Natural killer cell (primary cell): Measurements from ENCODE around the gene URB1. TPM values are rescaled to one million over a fixed set of nuclear protein-coding genes. Genes with fewer than 3 reads are reported as not detected.

Experiments used
- ATAC-seq, 3 donors: fragments of 150-1000 bp in 2 of 3; fragments of 200-7000 bp in 1 of 3; cut with Tn5 transposase; 1 replicate in 1 of 3; 2 replicates in 2 of 3; pipeline ENCODE4 v1.10.0; 2021; ENCODE audit warnings: mild to moderate bottlenecking in 2 of 3, moderate library complexity in 2 of 3
- DNase-seq, 2 donors: peaks; one replicate each; pipeline versions ENCODE4 v3.0.0 to v3.0.0-alpha.2; 2013 to 2021; ENCODE audit warnings: mixed read lengths in 1 of 2
- H3K27ac ChIP-seq: one replicate; pipeline ENCODE4 v1.5.1; 2013; ENCODE audit warnings: mild to moderate bottlenecking, low read length
- H3K27me3 ChIP-seq: one replicate; pipeline ENCODE4 v1.6.1; 2013; ENCODE audit warnings: low read length; ENCODE audit not compliant: control insufficient read depth, insufficient read depth
- H3K36me3 ChIP-seq: one replicate; pipeline ENCODE4 v1.6.1; 2013; ENCODE audit warnings: low read length; ENCODE audit not compliant: control insufficient read depth, insufficient read depth
- H3K4me1 ChIP-seq: one replicate; pipeline ENCODE4 v1.6.1; 2013; ENCODE audit warnings: low read length; ENCODE audit not compliant: control insufficient read depth, insufficient read depth
- H3K4me3 ChIP-seq: one replicate; pipeline ENCODE4 v1.5.1; 2013; ENCODE audit warnings: low read length
- H3K9me3 ChIP-seq: one replicate; pipeline ENCODE4 v1.6.1; 2013; ENCODE audit warnings: low read length; ENCODE audit not compliant: control insufficient read depth, insufficient read depth
- H3K27ac Mint-ChIP-seq, 2 donors: one replicate each; pipeline ENCODE4 v1.8.0; 2022; ENCODE audit warnings: mild to moderate bottlenecking in 2 of 2, mixed read lengths in 2 of 2, moderate library complexity in 1 of 2
- H3K27me3 Mint-ChIP-seq, 2 donors: one replicate each; pipeline ENCODE4 v1.8.0; 2022; ENCODE audit warnings: low read depth in 2 of 2, mixed read lengths in 2 of 2
- H3K36me3 Mint-ChIP-seq: one replicate; pipeline ENCODE4 v1.8.0; 2022; ENCODE audit warnings: mixed read lengths
- H3K4me1 Mint-ChIP-seq, 2 donors: one replicate each; pipeline ENCODE4 v1.8.0; 2022; ENCODE audit warnings: mixed read lengths in 2 of 2
- H3K4me3 Mint-ChIP-seq: one replicate; pipeline ENCODE4 v1.8.0; 2022; ENCODE audit warnings: mild to moderate bottlenecking, moderate library complexity, mixed read lengths
- H3K9me3 Mint-ChIP-seq, 2 donors: one replicate each; pipeline ENCODE4 v1.8.0; 2022; ENCODE audit warnings: mixed read lengths in 2 of 2
- WGBS: methylation state at CpG from one replicate; pipeline ENCODE4 v1.1.7; 2013; ENCODE audit warnings: missing lambda C conversion rate; ENCODE audit not compliant: insufficient coverage; 5-methylcytosine and 5-hydroxymethylcytosine counted together
- intact Hi-C: fragments of 100-400 bp; cut with micrococcal nuclease; formaldehyde crosslinking; loops from one replicate; pipeline ENCODE4 v1.14.2; 2022
- total RNA-seq, 4 donors: library from RNA; stranded (reverse); fragments of 120-200 nt in 1 of 4; gene quantifications; one replicate each; pipeline versions ENCODE4 v1.2.3 to v1.2.4, GENCODE V29; 2013 to 2022
- TF ChIP-seq, protein P1 (sequence below): fragments of 200-600 bp; IDR thresholded peaks from one replicate; pipeline ENCODE4 v1.8.0; 2022; ENCODE audit warnings: antibody characterized with exemption

URB1 gene
- total RNA-seq, 3 donors from 2014 or later (not counting 1 experiment from before 2014, with no cell fraction given): 6.1 to 7.8 (median 7.5) TPM

DNA sequence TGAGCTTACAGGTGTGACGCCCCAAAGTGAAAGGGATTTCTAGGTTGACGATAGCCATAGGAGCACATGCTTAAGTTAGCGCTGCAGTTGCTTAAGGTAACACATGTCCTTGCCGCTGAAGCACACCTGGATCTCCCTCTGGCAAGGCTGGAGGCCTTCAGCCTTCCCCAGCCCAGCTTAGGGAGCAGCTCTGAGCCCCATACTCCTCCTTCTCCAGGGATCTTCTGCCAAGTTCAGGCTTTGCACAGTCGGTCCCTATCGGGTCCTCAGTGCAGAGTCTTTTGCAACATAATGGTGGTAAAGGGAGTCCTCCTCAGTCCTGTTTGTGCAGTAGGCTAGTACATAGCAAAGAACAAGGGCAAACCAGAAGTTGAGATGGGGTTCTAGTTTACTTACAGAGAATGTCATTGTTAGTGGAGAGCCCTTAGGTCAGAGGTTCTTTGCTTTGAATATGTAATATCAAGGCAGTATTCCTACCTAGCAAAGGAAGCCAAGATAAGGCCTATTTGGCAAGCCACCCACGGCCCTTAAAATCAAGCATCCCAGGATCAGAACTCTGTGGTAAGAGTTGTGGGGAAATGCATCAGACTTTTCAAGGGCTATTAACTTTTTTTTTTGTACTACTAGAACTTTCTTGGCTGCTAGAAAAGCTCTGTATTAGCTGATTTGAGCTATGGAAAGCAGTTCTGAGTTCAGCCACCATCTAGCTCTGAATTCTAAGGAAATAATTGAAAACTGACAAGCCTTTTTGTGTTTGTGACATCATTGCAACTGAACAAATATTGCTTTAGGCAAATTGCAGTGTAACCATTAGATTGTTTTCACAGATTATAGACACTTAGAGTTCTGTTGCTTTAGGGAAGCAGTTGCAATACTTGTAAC lies 21.1 kb upstream of the URB1 start:
- H3K4me3 Mint-ChIP-seq: peak overlapping the region; percentile 97
- 93% methylated on average over 7 of the region's 7 CpGs for WGBS
- DNase-seq: peak in 1 of 2 donors; percentile 21
- no peaks in the 10 kb centered on the region for H3K36me3 ChIP-seq
- peaks cover 48 to 61% of the 10 kb centered on the region in 2 donors for H3K4me1 Mint-ChIP-seq
- H3K9me3 ChIP-seq: no peaks in the 10 kb centered on the region
- H3K27me3 Mint-ChIP-seq: peaks cover 0 to 2% of the 10 kb centered on the region in 2 donors
- no peak overlapping the region for H3K4me3 ChIP-seq
- H3K36me3 Mint-ChIP-seq: no peaks in the 10 kb centered on the region
- no peak for ATAC-seq
- no peaks in the 10 kb centered on the region for H3K9me3 Mint-ChIP-seq
- TF ChIP-seq, protein P1, sequence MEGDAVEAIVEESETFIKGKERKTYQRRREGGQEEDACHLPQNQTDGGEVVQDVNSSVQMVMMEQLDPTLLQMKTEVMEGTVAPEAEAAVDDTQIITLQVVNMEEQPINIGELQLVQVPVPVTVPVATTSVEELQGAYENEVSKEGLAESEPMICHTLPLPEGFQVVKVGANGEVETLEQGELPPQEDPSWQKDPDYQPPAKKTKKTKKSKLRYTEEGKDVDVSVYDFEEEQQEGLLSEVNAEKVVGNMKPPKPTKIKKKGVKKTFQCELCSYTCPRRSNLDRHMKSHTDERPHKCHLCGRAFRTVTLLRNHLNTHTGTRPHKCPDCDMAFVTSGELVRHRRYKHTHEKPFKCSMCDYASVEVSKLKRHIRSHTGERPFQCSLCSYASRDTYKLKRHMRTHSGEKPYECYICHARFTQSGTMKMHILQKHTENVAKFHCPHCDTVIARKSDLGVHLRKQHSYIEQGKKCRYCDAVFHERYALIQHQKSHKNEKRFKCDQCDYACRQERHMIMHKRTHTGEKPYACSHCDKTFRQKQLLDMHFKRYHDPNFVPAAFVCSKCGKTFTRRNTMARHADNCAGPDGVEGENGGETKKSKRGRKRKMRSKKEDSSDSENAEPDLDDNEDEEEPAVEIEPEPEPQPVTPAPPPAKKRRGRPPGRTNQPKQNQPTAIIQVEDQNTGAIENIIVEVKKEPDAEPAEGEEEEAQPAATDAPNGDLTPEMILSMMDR: no peak
- H3K27ac ChIP-seq: peak overlapping the region; percentile 60
- intact Hi-C loops: loop anchor here (10.0 kb wide), 1 partner anchor 81 kb away; no protein-coding TSS in a partner anchor
- peaks cover 34% of the 10 kb centered on the region for H3K4me1 ChIP-seq
- peak overlapping the region; percentile 80 to 90 for H3K27ac Mint-ChIP-seq
- no peaks in the 10 kb centered on the region for H3K27me3 ChIP-seq

DNA sequence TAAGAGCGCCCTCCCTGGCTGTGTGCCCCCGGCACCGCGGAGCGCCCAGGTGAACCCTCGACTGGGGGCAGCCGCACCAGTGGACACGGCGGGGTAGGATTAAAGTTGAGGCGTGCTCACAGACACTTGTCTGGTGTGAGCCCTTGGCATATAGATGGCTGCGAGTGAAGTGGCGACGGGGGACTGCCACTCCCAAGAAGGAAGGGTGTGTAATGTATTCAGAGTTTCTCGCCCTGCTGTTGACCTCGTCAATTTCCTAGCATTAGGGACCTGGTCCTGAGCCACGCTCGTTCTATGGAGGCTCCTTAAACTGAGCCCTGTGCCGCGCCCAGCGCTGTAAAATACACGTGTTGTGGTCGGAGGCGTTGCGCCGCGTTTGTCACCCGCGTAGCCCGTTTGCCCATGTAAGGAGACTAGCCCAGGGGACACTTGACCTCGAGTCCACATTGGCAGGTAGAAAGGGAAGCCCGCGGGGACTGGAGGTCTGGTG lies 20.2 kb upstream of the URB1 start:
- no peaks in the 10 kb centered on the region for H3K27me3 ChIP-seq
- no peak for DNase-seq
- Mint-ChIP-seq H3K36me3 (no peaks in the 10 kb centered on the region), H3K27me3 (peaks cover 0 to 2% of the 10 kb centered on the region in 2 donors), H3K4me1 (peaks cover 57 to 70% of the 10 kb centered on the region in 2 donors), H3K27ac (peak overlapping the region; percentile 80 to 90), H3K9me3 (peaks cover 0 to 2% of the 10 kb centered on the region in 2 donors), H3K4me3 (peak overlapping the region; percentile 97)
- peak overlapping the region; percentile 60 for H3K27ac ChIP-seq
- H3K4me3 ChIP-seq: peak overlapping the region; percentile 42
- ATAC-seq: peak in 2 of 3 donors; percentile 1 to 6
- TF ChIP-seq, protein P1: no peak
- H3K9me3 ChIP-seq: no peaks in the 10 kb centered on the region
- intact Hi-C loops: loop anchor here (10.0 kb wide), 1 partner anchor 82 kb away; no protein-coding TSS in a partner anchor
- no peaks in the 10 kb centered on the region for H3K36me3 ChIP-seq
- WGBS: 14% methylated on average over 30 of the region's 32 CpGs
- peaks cover 43% of the 10 kb centered on the region for H3K4me1 ChIP-seq

DNA sequence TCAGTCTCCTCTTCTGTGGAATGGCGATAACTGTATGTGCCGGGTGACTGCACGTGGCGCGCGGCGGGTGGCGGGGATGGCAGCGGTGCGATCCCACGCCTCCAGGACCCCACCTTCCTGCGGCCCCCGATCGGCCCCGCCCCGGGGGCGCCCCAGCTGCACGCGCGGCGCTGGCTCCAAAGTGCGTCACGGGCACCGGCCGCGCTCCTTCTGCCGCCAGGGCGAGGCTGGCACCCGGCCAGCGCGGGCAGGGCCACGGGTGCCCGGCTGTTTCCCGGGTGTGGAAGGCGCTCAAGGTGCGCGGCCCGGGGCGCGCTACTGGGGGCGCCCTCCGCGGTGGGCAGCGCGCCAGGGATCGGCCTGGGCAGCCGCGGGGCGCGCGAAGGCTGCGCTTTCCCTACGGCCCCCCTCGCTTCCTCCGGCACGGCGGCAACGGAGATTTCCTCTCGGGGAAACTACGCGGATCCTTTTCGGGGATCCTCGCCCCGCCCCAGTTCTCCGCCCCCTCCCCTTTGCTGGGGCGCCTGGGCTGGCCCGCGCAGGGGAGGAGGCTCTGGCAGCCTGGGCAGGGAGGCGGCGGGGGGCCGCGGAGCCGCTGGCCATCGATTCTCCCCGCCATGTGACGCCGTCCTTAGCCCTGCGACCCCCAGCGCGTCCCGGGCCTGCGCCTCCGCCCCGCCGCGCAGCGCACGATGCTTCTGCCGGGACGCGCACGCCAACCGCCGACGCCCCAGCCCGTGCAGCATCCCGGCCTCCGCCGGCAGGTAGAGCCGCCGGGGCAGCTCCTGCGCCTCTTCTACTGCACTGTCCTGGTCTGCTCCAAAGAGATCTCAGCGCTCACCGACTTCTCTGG lies 19.6 kb upstream of the URB1 start, which contains the start of gene EVA1C:
Gene EVA1C (plus strand): TSS at position 545 of the 853 bp plus-strand sequence. CDS start 148 bp downstream, at position 693.
- H3K4me1 Mint-ChIP-seq: peaks cover 60 to 77% of the 10 kb centered on the region in 2 donors
- H3K4me3 Mint-ChIP-seq: peak within 1 kb of the TSS; percentile 97
- WGBS: under 1% methylated on average over 104 of the region's 104 CpGs
- H3K27me3 Mint-ChIP-seq: peaks cover 0 to 2% of the 10 kb centered on the region in 2 donors
- peak within 1 kb of the TSS; percentile 83 for H3K4me3 ChIP-seq
- H3K27ac Mint-ChIP-seq: peak within 1 kb of the TSS; percentile 80 to 90
- ATAC-seq: peak; percentile 62 to 68 (median 64)
- peak within 1 kb of the TSS; percentile 94 for H3K27ac ChIP-seq
- no peaks in the 10 kb centered on the region for H3K36me3 ChIP-seq
- no peaks in the 10 kb centered on the region for H3K27me3 ChIP-seq
- intact Hi-C loops: loop anchor here (10.0 kb wide), 1 partner anchor 82 kb away; no protein-coding TSS in a partner anchor
- TF ChIP-seq, protein P1: no peak
- DNase-seq: peak; percentile 60 to 88
- no peaks in the 10 kb centered on the region for H3K36me3 Mint-ChIP-seq
- H3K9me3 ChIP-seq: no peaks in the 10 kb centered on the region
- peaks cover 0 to 2% of the 10 kb centered on the region in 2 donors for H3K9me3 Mint-ChIP-seq
- H3K4me1 ChIP-seq: peaks cover 49% of the 10 kb centered on the region
